ENCODE results near the gene KCNH6.

GRCh38 chr17:63531022-63531965, 8.1 kb downstream of the KCNH6 start:
- TF ChIP-seq TBP (optimal IDR thresholded peaks at IDR 0.05; ENCODE audit: low read depth, low read length) (no peak), ARNT (IDR thresholded peaks at IDR 0.05) (no peak), TFAM (CRISPR knock-in tag; conservative IDR thresholded peaks at IDR 0.05) (no peak), POLR2AphosphoS5 (IDR thresholded peaks at IDR 0.05; ENCODE audit: control insufficient read depth, insufficient read depth, low read depth, low read length) (no peak), ZFP91 (CRISPR knock-in tag; IDR thresholded peaks at IDR 0.05) (no peak), ESRRA (IDR thresholded peaks at IDR 0.05; ENCODE audit: borderline replicate concordance, low read depth) (no peak), ZNF134 (CRISPR knock-in tag; conservative IDR thresholded peaks at IDR 0.05) (no peak), TSHZ1 (CRISPR knock-in tag; IDR thresholded peaks at IDR 0.05) (no peak), FOS (IDR thresholded peaks at IDR 0.05; ENCODE audit: extremely low read depth, insufficient read length) (no peak)
